Adrenal gland (tissue), 12 donors: Measurements from ENCODE around the gene CIC. TPM values are rescaled to one million over a fixed set of nuclear protein-coding genes. Genes with fewer than 3 reads are reported as not detected.
A peak's percentile ranks its signal among the peaks of the same experiment; 100 is the strongest.

ENCODE experiments used
- DNase-seq, 7 donors: peaks; one replicate each; pipeline ENCODE4 v3.0.0-alpha.2; 2019 to 2020
- H3K27ac ChIP-seq, 5 donors: fragments of 200-600 bp; sonication (generic) in 4 of 5; 1 replicate in 3 of 5; 2 replicates in 2 of 5; pipeline versions ENCODE4 v1.5.1 to v1.8.0; 2016 to 2020; ENCODE audit warnings: mild to moderate bottlenecking in 1 of 5
- H3K27me3 ChIP-seq: fragments of 200-600 bp; 2 replicates; pipeline ENCODE4 v1.8.0; 2021
- H3K36me3 ChIP-seq, 2 donors: fragments of 200-600 bp; replicated peaks in 1 of 2; 1 replicate in 1 of 2; 2 replicates in 1 of 2; pipeline versions ENCODE4 v1.5.1 to v1.8.0; 2018 to 2022
- H3K4me1 ChIP-seq, 2 donors: fragments of 200-600 bp; replicated peaks in 1 of 2; 1 replicate in 1 of 2; 2 replicates in 1 of 2; pipeline versions ENCODE4 v1.5.1 to v1.8.0; 2018 to 2021
- H3K4me3 ChIP-seq, 4 donors: fragments of 200-600 bp; sonication (generic) in 3 of 4; one replicate each; pipeline ENCODE4 v1.5.1; 2016 to 2018
- H3K9me3 ChIP-seq, 3 donors: fragments of 200-600 bp; sonication (generic) in 1 of 3; replicated peaks in 1 of 3; 1 replicate in 2 of 3; 2 replicates in 1 of 3; pipeline versions ENCODE4 v1.5.1 to v1.8.0; 2016 to 2021
- POLR2A ChIP-seq, 2 donors: fragments of 450-650 bp; IDR thresholded peaks; one replicate each; pipeline ENCODE4 v1.6.1; 2017; ENCODE audit warnings: antibody characterized with exemption in 2 of 2, mild to moderate bottlenecking in 2 of 2, moderate library complexity in 1 of 2
- WGBS, 4 donors: extraction: QIAGEN DNeasy Blood & Tissue Kit in 2 of 4; methylation state at CpG; one replicate each; pipeline versions ENCODE4 v1.1.5 to v1.1.7; 2013 to 2017; 5-methylcytosine and 5-hydroxymethylcytosine counted together
- intact Hi-C, 2 donors: fragments of 100-400 bp; cut with DNase I; formaldehyde crosslinking; loops; one replicate each; pipeline versions ENCODE4 v1.14.1 to v1.15.0; 2022 to 2023
- polyA plus RNA-seq, 3 donors: library from polyadenylated mRNA; stranded (reverse); fragments of 200-250 nt in 2 of 3; fragments of 350-450 nt in 1 of 3; fragmentation: Illumina TruSeq in 1 of 3; extraction: RNeasy Lipid Tissue Mini Kit (QIAGEN cat#74804) in 1 of 3; gene quantifications; one replicate each; pipeline ENCODE4 v1.2.3, GENCODE V29; 2013 to 2014
- total RNA-seq, 9 donors: library from RNA; depleted of rRNA in 4 of 9; stranded (reverse); fragments of >200 nt in 4 of 9; fragments of 120-200 nt in 1 of 9; fragmentation: NEBNext Ultra II Directional in 1 of 9; extraction: Animal tissue kit (Norgen Biotek cat#: 25700) in 1 of 9; gene quantifications; one replicate each; pipeline versions ENCODE4 v1.1.0 to v1.2.4, GENCODE V29; 2013 to 2023
- TF ChIP-seq, protein P1 (sequence below), 6 experiments: fragments of 450-650 bp in 4 of 6; fragments of 200-600 bp in 2 of 6; sonication (generic) in 1 of 6; IDR thresholded peaks; 1 replicate in 5 of 6; 2 replicates in 1 of 6; pipeline versions ENCODE4 v1.5.1 to v1.8.0; 2016 to 2021; ENCODE audit warnings: antibody characterized with exemption in 6 of 6, mild to moderate bottlenecking in 2 of 6, moderate library complexity in 1 of 6
- donor health status: healthy with polysubstance abuse.
- donor health status: Bipolar disorder and iron deficiency.
- donor health status: DM: yes; HTN: yes; CAD: no.
- donor health status: DM: no; HTN: no; CAD: no.
- donor health status: DM: no; HTN: no; CAD: no.
- donor health status: DM: yes; HTN: yes; CAD: no.

The CIC gene
- total and polyA plus RNA-seq, 12 donors: 11.9 to 171 (median 71.9) TPM

- Histone ChIP-seq H3K36me3 (peaks cover 0 to 39% of the 10 kb centered on the region in 2 donors), H3K4me3 (no peak overlapping the region), H3K9me3 (no peaks in the 10 kb centered on the region), H3K27ac (peak overlapping the region in 2 of 5 donors; percentile 93 to 96), H3K4me1 (peaks cover 24 to 40% of the 10 kb centered on the region in 2 donors), H3K27me3 (no peaks in the 10 kb centered on the region)
- TF ChIP-seq, protein P1, sequence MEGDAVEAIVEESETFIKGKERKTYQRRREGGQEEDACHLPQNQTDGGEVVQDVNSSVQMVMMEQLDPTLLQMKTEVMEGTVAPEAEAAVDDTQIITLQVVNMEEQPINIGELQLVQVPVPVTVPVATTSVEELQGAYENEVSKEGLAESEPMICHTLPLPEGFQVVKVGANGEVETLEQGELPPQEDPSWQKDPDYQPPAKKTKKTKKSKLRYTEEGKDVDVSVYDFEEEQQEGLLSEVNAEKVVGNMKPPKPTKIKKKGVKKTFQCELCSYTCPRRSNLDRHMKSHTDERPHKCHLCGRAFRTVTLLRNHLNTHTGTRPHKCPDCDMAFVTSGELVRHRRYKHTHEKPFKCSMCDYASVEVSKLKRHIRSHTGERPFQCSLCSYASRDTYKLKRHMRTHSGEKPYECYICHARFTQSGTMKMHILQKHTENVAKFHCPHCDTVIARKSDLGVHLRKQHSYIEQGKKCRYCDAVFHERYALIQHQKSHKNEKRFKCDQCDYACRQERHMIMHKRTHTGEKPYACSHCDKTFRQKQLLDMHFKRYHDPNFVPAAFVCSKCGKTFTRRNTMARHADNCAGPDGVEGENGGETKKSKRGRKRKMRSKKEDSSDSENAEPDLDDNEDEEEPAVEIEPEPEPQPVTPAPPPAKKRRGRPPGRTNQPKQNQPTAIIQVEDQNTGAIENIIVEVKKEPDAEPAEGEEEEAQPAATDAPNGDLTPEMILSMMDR (IDR thresholded peaks at IDR 0.05): no peak
- no peak for TF ChIP-seq POLR2A (IDR thresholded peaks at IDR 0.05)
- intact Hi-C loops: no loop called here
- 89 to 91% (median 89%) methylated on average over 26 to 35 of the region's 35 CpGs for WGBS, 4 donors
- peak in 3 of 7 donors; percentile 9 to 32 (median 28) for DNase-seq
Observed at GRCh38 chr19:42271861-42272534, 2.9 kb downstream of the CIC start.

DNA sequence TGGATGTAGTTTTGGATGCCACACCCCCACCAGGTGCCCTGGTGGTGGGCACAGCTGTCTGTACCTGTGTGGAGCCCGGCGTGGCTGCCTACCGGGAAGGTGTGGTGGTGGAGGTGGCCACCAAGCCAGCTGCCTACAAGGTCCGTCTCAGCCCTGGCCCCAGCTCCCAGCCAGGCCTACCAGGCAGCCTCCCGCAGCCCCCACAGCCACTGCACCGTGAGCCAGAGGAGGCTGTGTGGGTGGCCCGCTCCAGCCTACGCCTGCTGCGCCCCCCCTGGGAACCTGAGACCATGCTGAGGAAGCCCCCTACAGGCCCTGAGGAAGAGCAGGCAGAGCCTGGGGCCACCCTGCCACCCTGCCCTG is 3.5 kb downstream of the CIC start:
- TF ChIP-seq, protein P1 (IDR thresholded peaks at IDR 0.05): no peak
- TF ChIP-seq POLR2A (IDR thresholded peaks at IDR 0.05): no peak
- Histone ChIP-seq H3K27ac (no peak overlapping the region), H3K36me3 (peaks cover 0 to 39% of the 10 kb centered on the region in 2 donors), H3K27me3 (no peaks in the 10 kb centered on the region), H3K9me3 (no peaks in the 10 kb centered on the region), H3K4me1 (peaks cover 26 to 42% of the 10 kb centered on the region in 2 donors), H3K4me3 (no peak overlapping the region)
- intact Hi-C loops: no loop called here
- WGBS, 4 donors: 83 to 94% methylated on average over 9 of the region's 9 CpGs; no CpG with 5 or more reads in 2 of the 4 donors
- peak in 2 of 7 donors; percentile 20 to 32 for DNase-seq

DNA sequence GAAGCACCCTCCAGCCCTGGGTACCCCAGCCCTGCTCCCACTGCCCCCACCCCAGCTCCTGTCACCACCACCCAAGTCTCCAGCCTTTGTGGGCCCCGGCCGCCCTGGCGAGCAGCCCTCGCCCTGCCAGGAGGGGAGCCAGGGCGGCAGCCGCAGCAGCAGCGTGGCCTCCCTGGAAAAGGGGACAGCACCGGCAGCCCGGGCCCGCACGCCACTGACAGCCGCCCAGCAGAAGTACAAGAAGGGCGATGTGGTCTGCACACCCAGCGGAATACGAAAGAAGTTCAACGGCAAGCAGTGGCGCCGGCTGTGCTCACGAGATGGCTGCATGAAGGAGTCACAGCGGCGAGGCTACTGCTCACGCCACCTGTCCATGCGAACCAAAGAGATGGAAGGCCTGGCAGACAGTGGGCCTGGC is 3.9 kb downstream of the CIC start:
- 95 to 97% (median 96%) methylated on average over 12 to 23 of the region's 23 CpGs for WGBS, 4 donors
- Histone ChIP-seq H3K4me3 (no peak overlapping the region), H3K4me1 (peaks cover 26 to 43% of the 10 kb centered on the region in 2 donors), H3K36me3 (peaks cover 0 to 39% of the 10 kb centered on the region in 2 donors), H3K27me3 (no peaks in the 10 kb centered on the region), H3K9me3 (no peaks in the 10 kb centered on the region), H3K27ac (no peak overlapping the region)
- TF ChIP-seq, protein P1 (IDR thresholded peaks at IDR 0.05): no peak
- TF ChIP-seq POLR2A (IDR thresholded peaks at IDR 0.05): no peak
- no peak for DNase-seq
- intact Hi-C loops: no loop called here

- H3K27ac ChIP-seq: no peak overlapping the region
- intact Hi-C loops: no loop called here
- H3K4me1 ChIP-seq: peaks cover 31 to 48% of the 10 kb centered on the region in 2 donors
- H3K4me3 ChIP-seq: no peak overlapping the region
- 90 to 95% (median 92%) methylated on average over 37 to 43 of the region's 43 CpGs for WGBS, 4 donors
- TF ChIP-seq POLR2A (IDR thresholded peaks at IDR 0.05): no peak
- TF ChIP-seq, protein P1 (IDR thresholded peaks at IDR 0.05): no peak
- H3K9me3 ChIP-seq: no peaks in the 10 kb centered on the region
- H3K27me3 ChIP-seq: no peaks in the 10 kb centered on the region
- peak in 2 of 7 donors; percentile 15 to 23 for DNase-seq
- peaks cover 0 to 39% of the 10 kb centered on the region in 2 donors for H3K36me3 ChIP-seq
Observed at GRCh38 chr19:42273407-42274064, 4.5 kb downstream of the CIC start.
